AG09309 (cell line): ENCODE data around the gene BICC1.
"Not testable (repeated sequence)": the region's sequence is repeated elsewhere in the genome, so short reads cannot be mapped to it uniquely, and the experiment has no call there.

Experiments
- DNase-seq: peaks from one replicate; pipeline ENCODE4 v3.0.0-alpha.2; 2010; ENCODE audit warnings: low read depth
- H3K4me3 ChIP-seq: 2 replicates; pipeline ENCODE4 v1.5.1; 2011; ENCODE audit warnings: mild to moderate bottlenecking, low read depth, low read length, moderate library complexity; ENCODE audit not compliant: control insufficient read depth
- CTCF ChIP-seq: IDR thresholded peaks from 2 replicates; pipeline ENCODE4 v1.5.1; 2011; ENCODE audit warnings: mild to moderate bottlenecking, low read depth, low read length, inconsistent platforms; ENCODE audit not compliant: insufficient read depth, control insufficient read depth; ENCODE audit errors: missing control alignments

Gene BICC1

GRCh38 chr10:58590152-58590840, 77.6 kb downstream of the BICC1 start:
- no peak overlapping the region for H3K4me3 ChIP-seq
- peak; percentile 98 for DNase-seq
- TF ChIP-seq CTCF, result no peak

GRCh38 chr10:58590924-58591323, 78.3 kb downstream of the BICC1 start:
- no peak overlapping the region for H3K4me3 ChIP-seq
- DNase-seq, result no peak
- no peak for TF ChIP-seq CTCF

GRCh38 chr10:58593008-58593407, 80.3 kb downstream of the BICC1 start:
- no peak for DNase-seq
- TF ChIP-seq CTCF, result no peak
- H3K4me3 ChIP-seq, result no peak overlapping the region

GRCh38 chr10:58597211-58597610, 84.5 kb downstream of the BICC1 start:
- not testable (repeated sequence) for H3K4me3 ChIP-seq, DNase-seq

GRCh38 chr10:58599927-58600553, 87.4 kb downstream of the BICC1 start:
- TF ChIP-seq CTCF, result no peak
- DNase-seq, result no peak
- H3K4me3 ChIP-seq, result no peak overlapping the region

GRCh38 chr10:58608351-58608750, 95.7 kb downstream of the BICC1 start:
- TF ChIP-seq CTCF, result no peak
- no peak overlapping the region for H3K4me3 ChIP-seq
- DNase-seq, result no peak

- DNase-seq, result no peak
- no peak for TF ChIP-seq CTCF
Observed at GRCh38 chr10:58608826-58609531, 96.3 kb downstream of the BICC1 start.

More at GRCh38 chr10:58608826-58609531, 96.3 kb downstream of the BICC1 start:
- H3K4me3 ChIP-seq, result no peak overlapping the region
